ENCODE results near the gene SAFB.

The SAFB gene

DNA sequence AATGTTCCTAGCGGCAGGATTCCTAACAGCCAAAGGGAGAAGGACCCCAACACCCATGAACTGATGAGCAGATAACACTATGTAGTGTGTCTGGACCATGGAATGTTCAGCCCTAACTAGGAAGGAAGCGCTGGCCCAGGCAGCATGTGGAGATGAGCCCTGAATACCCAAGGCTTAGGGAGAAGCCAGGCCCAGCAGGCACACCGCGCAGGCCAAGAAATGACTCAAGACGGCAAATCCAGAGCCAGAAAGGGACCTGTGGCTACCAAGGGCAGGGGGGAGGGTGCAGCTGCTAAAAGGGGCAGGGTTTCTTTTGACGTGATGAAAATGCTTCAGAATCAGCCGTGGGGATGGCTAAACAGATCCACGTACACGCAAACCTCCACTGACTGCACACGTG, 34.4 kb upstream of the SAFB start:
- Mint-ChIP-seq H3K27ac (peak overlapping the region in 1 of 3 experiments; percentile 20), H3K4me1 (peaks cover 16% of the 10 kb centered on the region), H3K27me3 (ENCODE audit: low read depth) (no peaks in the 10 kb centered on the region), H3K4me3 (no peak overlapping the region), H3K9me3 (no peaks in the 10 kb centered on the region), H3K36me3 (ENCODE audit: low read depth) (peaks cover 59% of the 10 kb centered on the region)
- TF ChIP-seq, protein P1, sequence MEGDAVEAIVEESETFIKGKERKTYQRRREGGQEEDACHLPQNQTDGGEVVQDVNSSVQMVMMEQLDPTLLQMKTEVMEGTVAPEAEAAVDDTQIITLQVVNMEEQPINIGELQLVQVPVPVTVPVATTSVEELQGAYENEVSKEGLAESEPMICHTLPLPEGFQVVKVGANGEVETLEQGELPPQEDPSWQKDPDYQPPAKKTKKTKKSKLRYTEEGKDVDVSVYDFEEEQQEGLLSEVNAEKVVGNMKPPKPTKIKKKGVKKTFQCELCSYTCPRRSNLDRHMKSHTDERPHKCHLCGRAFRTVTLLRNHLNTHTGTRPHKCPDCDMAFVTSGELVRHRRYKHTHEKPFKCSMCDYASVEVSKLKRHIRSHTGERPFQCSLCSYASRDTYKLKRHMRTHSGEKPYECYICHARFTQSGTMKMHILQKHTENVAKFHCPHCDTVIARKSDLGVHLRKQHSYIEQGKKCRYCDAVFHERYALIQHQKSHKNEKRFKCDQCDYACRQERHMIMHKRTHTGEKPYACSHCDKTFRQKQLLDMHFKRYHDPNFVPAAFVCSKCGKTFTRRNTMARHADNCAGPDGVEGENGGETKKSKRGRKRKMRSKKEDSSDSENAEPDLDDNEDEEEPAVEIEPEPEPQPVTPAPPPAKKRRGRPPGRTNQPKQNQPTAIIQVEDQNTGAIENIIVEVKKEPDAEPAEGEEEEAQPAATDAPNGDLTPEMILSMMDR (IDR thresholded peaks at IDR 0.05; ENCODE audit: unreplicated experiment in 3 of 3), result no peak

DNA sequence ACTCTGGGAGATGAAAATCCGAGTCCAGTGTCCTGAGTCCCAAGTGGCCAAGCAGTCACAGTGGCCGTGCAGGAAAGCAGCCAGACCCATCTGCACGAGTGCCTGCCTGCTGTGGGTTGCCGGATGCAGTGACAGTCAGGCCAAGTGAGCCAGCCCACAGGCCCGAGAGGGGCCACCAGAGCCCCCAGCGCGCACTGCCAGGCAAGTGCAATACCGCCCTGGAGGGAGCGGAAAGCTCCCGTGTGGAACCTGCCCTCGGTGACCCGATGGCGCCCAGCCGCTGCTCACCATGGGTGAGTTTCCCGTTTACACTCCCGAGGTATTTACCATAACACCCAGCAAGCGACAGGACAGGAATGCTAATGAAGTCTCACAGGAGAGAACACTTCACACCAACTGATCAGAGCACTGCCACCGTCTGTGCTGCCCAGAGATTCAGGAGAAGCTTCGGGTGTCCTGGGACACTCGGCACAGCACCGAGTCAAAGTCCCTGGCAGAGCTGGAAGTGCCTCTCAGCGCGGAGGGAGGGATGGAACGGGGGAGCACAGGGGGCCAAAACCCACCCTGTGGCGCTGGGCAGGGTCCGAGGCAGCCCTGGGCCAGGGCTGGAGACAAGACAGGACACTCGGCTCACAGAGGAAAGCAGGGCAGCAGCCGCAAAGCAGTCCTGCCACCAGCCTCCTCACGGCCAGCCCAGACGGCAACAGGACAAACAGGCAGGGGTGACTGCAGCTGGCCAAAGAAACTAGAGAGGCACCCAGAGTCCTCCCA, 33.8 kb upstream of the SAFB start:
- Mint-ChIP-seq H3K27me3 (ENCODE audit: low read depth) (no peaks in the 10 kb centered on the region), H3K4me3 (no peak overlapping the region), H3K9me3 (no peaks in the 10 kb centered on the region), H3K27ac (peak overlapping the region in 1 of 3 experiments; percentile 94), H3K36me3 (ENCODE audit: low read depth) (peaks cover 61% of the 10 kb centered on the region), H3K4me1 (peaks cover 16% of the 10 kb centered on the region)
- TF ChIP-seq, protein P1 (IDR thresholded peaks at IDR 0.05; ENCODE audit: unreplicated experiment in 3 of 3), result no peak

DNA sequence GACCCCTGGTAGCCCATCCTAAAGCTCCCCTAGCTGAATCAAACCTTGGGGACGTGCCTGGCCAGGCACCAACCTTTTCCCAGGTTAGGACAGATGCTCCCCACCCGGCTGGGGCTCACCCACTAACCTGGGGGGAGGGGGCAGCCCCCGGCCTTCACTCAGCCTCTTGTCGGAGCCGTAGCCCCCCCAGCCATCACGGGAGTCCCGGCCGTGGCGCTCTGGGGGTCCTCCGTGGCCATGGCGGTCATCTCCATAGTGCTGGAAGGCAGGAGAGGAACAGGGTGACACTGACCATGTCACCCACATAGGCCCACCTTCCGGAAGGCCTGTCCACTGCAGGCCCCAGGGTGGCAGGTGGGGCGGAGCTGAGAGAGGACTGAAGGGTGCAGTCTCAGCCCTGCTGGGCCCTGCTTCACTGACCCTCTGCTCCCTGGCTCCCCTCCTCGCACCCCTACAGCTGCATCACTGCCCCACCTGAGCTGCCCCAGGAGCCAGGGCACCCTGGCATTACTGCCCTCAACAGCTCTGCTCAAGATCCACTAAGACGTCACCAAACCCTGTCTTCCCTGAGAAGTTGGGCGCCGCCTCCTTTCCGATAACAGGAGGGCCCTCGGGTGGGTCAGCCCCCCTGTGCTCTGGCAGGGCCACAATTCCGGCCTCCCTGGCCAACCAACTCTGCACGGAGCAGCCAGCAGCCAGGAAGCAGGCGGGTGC, 32.6 kb upstream of the SAFB start:
- Mint-ChIP-seq H3K4me3 (no peak overlapping the region), H3K4me1 (peaks cover 16% of the 10 kb centered on the region), H3K27me3 (ENCODE audit: low read depth) (no peaks in the 10 kb centered on the region), H3K27ac (no peak overlapping the region), H3K9me3 (no peaks in the 10 kb centered on the region), H3K36me3 (ENCODE audit: low read depth) (peaks cover 69% of the 10 kb centered on the region)
- TF ChIP-seq, protein P1 (IDR thresholded peaks at IDR 0.05; ENCODE audit: unreplicated experiment in 3 of 3), result no peak

DNA sequence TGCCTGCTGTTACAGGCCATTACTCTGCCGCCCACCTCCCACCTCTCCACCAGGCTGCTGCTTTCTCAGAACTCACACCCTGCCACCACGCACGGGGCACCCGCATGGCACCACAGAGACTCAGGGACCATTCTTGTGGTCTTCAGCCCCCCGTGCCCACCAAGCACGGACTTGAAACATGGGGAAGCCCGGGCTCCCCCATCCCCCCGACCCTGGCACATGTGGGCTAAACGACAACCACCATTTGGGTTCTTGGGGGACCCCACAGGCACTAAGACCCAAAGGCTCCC, 32.1 kb upstream of the SAFB start:
- Mint-ChIP-seq H3K9me3 (no peaks in the 10 kb centered on the region), H3K4me1 (peaks cover 11% of the 10 kb centered on the region), H3K4me3 (no peak overlapping the region), H3K36me3 (ENCODE audit: low read depth) (peaks cover 71% of the 10 kb centered on the region), H3K27ac (no peak overlapping the region), H3K27me3 (ENCODE audit: low read depth) (no peaks in the 10 kb centered on the region)
- TF ChIP-seq, protein P1 (IDR thresholded peaks at IDR 0.05; ENCODE audit: unreplicated experiment in 3 of 3), result no peak

DNA sequence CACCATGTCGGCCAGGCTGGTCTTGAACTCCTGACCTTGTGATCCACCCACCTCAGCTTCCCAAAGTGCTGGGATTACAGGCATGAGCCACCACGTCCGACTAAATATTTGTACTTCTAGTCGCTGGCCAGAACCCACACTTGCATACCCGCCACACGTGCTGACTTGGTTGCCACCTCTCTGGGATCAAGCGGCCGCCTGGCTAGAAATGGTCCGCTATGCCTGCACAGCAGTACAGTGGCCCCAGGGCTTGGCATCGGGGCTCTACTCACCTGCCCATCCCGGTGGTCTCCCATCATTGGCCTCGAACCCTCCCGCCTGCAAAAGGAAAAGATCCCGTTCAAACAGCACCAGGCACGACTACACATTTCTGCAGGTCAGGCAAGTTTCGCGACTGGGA, 31.4 kb upstream of the SAFB start:
- Mint-ChIP-seq H3K27me3 (ENCODE audit: low read depth) (no peaks in the 10 kb centered on the region), H3K27ac (no peak overlapping the region), H3K36me3 (ENCODE audit: low read depth) (peaks cover 74% of the 10 kb centered on the region), H3K4me1 (peaks cover 4% of the 10 kb centered on the region), H3K9me3 (no peaks in the 10 kb centered on the region), H3K4me3 (no peak overlapping the region)
- TF ChIP-seq, protein P1 (IDR thresholded peaks at IDR 0.05; ENCODE audit: unreplicated experiment in 3 of 3), result no peak

All from nephron (organoid).